ENCODE measurements around the gene RNF112. TPM values are rescaled to one million over a fixed set of nuclear protein-coding genes. Genes with fewer than 3 reads are reported as not detected.

The RNF112 gene
- total and polyA plus RNA-seq, 4 experiments from 2014 or later: 0.06 to 1.6 (median 0.87) TPM; not detected in 1

GRCh38 chr17:19383681-19384470, 27.2 kb upstream of the RNF112 start:
- DNase-seq: no peak
- H3K27ac ChIP-seq (ENCODE audit: low read depth, low read length): no peak overlapping the region
- CTCF ChIA-PET (ENCODE audit: partially characterized antibody): interaction anchor here (1.0 to 3.8 kb wide), 2 partner anchors 18 to 21 kb away, joined by 3 to 15 read pairs; partner anchors contain the start of gene B9D1

GRCh38 chr17:19384723-19385391, 26.2 kb upstream of the RNF112 start:
- Mint-ChIP-seq H3K36me3 (peaks cover 22 to 38% of the 10 kb centered on the region in 2 donors), H3K27ac (peak overlapping the region in 4 of 7 donors; percentile 25 to 83 (median 58)), H3K4me1 (peaks cover 0 to 9% (median 3%) of the 10 kb centered on the region in 4 donors), H3K9me3 (no peaks in the 10 kb centered on the region), H3K4me3 (no peak overlapping the region), H3K27me3 (no peaks in the 10 kb centered on the region)
- H3K36me3 ChIP-seq (ENCODE audit: insufficient read depth, low read length): peaks cover 10% of the 10 kb centered on the region
- no peaks in the 10 kb centered on the region for H3K4me1 ChIP-seq (ENCODE audit: insufficient read depth, low read length)
- no peaks in the 10 kb centered on the region for H3K9me3 ChIP-seq (ENCODE audit: control insufficient read depth in 1 of 2, low read length in 2 of 2)
- H3K4me3 ChIP-seq (ENCODE audit: low read length in 2 of 2): no peak overlapping the region
- intact Hi-C loops (cut with micrococcal nuclease): no loop called here
- H3K27me3 ChIP-seq (ENCODE audit: insufficient read depth, low read length): no peaks in the 10 kb centered on the region
- CTCF ChIA-PET (ENCODE audit: partially characterized antibody): interaction anchor here (0.7 to 3.8 kb wide), 2 partner anchors 22 to 47 kb away, joined by 3 to 15 read pairs; partner anchors contain the start of gene B9D1
- H3K27ac ChIP-seq (ENCODE audit: low read depth, low read length): no peak overlapping the region
- DNase-seq: no peak
- POLR2A ChIA-PET (ENCODE audit: partially characterized antibody): no interaction called here

More at GRCh38 chr17:19383681-19384470, 27.2 kb upstream of the RNF112 start:
- Mint-ChIP-seq H3K27ac (peak overlapping the region in 2 of 7 donors; percentile 57 to 83), H3K27me3 (no peaks in the 10 kb centered on the region), H3K4me3 (no peak overlapping the region), H3K9me3 (peaks cover 0 to 1% (median 0%) of the 10 kb centered on the region in 8 donors), H3K36me3 (peaks cover 29 to 45% of the 10 kb centered on the region in 2 donors), H3K4me1 (peaks cover 0 to 18% (median 4%) of the 10 kb centered on the region in 4 donors)
- no peaks in the 10 kb centered on the region for H3K9me3 ChIP-seq (ENCODE audit: control insufficient read depth in 1 of 2, low read length in 2 of 2)
- POLR2A ChIA-PET (ENCODE audit: partially characterized antibody): no interaction called here
- H3K27me3 ChIP-seq (ENCODE audit: insufficient read depth, low read length): no peaks in the 10 kb centered on the region
- H3K36me3 ChIP-seq (ENCODE audit: insufficient read depth, low read length): peaks cover 10% of the 10 kb centered on the region
- H3K4me1 ChIP-seq (ENCODE audit: insufficient read depth, low read length): peaks cover under 1% of the 10 kb centered on the region
- intact Hi-C loops (cut with micrococcal nuclease): no loop called here
- H3K4me3 ChIP-seq (ENCODE audit: low read length in 2 of 2): no peak overlapping the region

- ChIA-PET CTCF (ENCODE audit: partially characterized antibody) (interaction anchor here (1.1 to 3.8 kb wide), 2 partner anchors 23 to 61 kb away, joined by 4 to 15 read pairs; partner anchors contain the start of gene B9D1), POLR2A (ENCODE audit: partially characterized antibody) (interaction anchor here (1.1 to 1.5 kb wide), 2 partner anchors 8 to 16 kb away, joined by 3 to 5 read pairs; partner anchors contain the start of gene MAPK7)
- peaks cover 0 to 8% (median 3%) of the 10 kb centered on the region in 4 donors for H3K4me1 Mint-ChIP-seq
- no peaks in the 10 kb centered on the region for H3K9me3 ChIP-seq (ENCODE audit: control insufficient read depth in 1 of 2, low read length in 2 of 2)
- no peaks in the 10 kb centered on the region for H3K27me3 Mint-ChIP-seq
- intact Hi-C loops (cut with micrococcal nuclease): no loop called here
- H3K9me3 Mint-ChIP-seq: no peaks in the 10 kb centered on the region
- H3K36me3 Mint-ChIP-seq: peaks cover 15 to 31% of the 10 kb centered on the region in 2 donors
- no peak for DNase-seq
- H3K4me1 ChIP-seq (ENCODE audit: insufficient read depth, low read length): no peaks in the 10 kb centered on the region
- H3K4me3 ChIP-seq (ENCODE audit: low read length in 2 of 2): no peak overlapping the region
- no peak overlapping the region for H3K27ac ChIP-seq (ENCODE audit: low read depth, low read length)
- no peak overlapping the region for H3K4me3 Mint-ChIP-seq
- H3K36me3 ChIP-seq (ENCODE audit: insufficient read depth, low read length): peaks cover 4% of the 10 kb centered on the region
- no peak overlapping the region for H3K27ac Mint-ChIP-seq
- H3K27me3 ChIP-seq (ENCODE audit: insufficient read depth, low read length): no peaks in the 10 kb centered on the region
Observed at GRCh38 chr17:19385521-19385983, 25.5 kb upstream of the RNF112 start.

GRCh38 chr17:19386051-19386929, 24.7 kb upstream of the RNF112 start:
- DNase-seq: no peak
- no peaks in the 10 kb centered on the region for H3K27me3 Mint-ChIP-seq
- no peaks in the 10 kb centered on the region for H3K9me3 Mint-ChIP-seq
- H3K36me3 Mint-ChIP-seq: peaks cover 8 to 24% of the 10 kb centered on the region in 2 donors
- no peak overlapping the region for H3K4me3 Mint-ChIP-seq
- H3K9me3 ChIP-seq (ENCODE audit: control insufficient read depth in 1 of 2, low read length in 2 of 2): no peaks in the 10 kb centered on the region
- intact Hi-C loops (cut with micrococcal nuclease): no loop called here
- H3K36me3 ChIP-seq (ENCODE audit: insufficient read depth, low read length): no peaks in the 10 kb centered on the region
- CTCF ChIA-PET (ENCODE audit: partially characterized antibody): interaction anchor here (1.1 to 3.8 kb wide), 2 partner anchors 24 to 61 kb away, joined by 4 to 15 read pairs; partner anchors contain the start of gene B9D1
- H3K27ac Mint-ChIP-seq: peak overlapping the region in 2 of 7 donors; percentile 44 to 60
- H3K27ac ChIP-seq (ENCODE audit: low read depth, low read length): no peak overlapping the region
- no peaks in the 10 kb centered on the region for H3K4me1 ChIP-seq (ENCODE audit: insufficient read depth, low read length)
- H3K4me1 Mint-ChIP-seq: peaks cover 0 to 4% (median 2%) of the 10 kb centered on the region in 4 donors
- POLR2A ChIA-PET (ENCODE audit: partially characterized antibody): interaction anchor here (1.1 to 1.5 kb wide), 2 partner anchors 9 to 16 kb away, joined by 3 to 5 read pairs; partner anchors contain the start of gene MAPK7
- H3K27me3 ChIP-seq (ENCODE audit: insufficient read depth, low read length): no peaks in the 10 kb centered on the region
- H3K4me3 ChIP-seq (ENCODE audit: low read length in 2 of 2): no peak overlapping the region

GRCh38 chr17:19386974-19387920, 23.8 kb upstream of the RNF112 start, which contains the start of gene MFAP4:
TSS of gene MFAP4 (minus strand) at chr17:19387190. CDS start at chr17:19387155, 35 bp downstream.
- Mint-ChIP-seq H3K9me3 (no peaks in the 10 kb centered on the region), H3K4me3 (no peak within 1 kb of the TSS), H3K27ac (peak within 1 kb of the TSS in 2 of 7 donors; percentile 44 to 60), H3K4me1 (peaks cover 0 to 4% (median 2%) of the 10 kb centered on the region in 4 donors), H3K36me3 (peaks cover 6 to 20% of the 10 kb centered on the region in 2 donors), H3K27me3 (no peaks in the 10 kb centered on the region)
- ChIA-PET POLR2A (ENCODE audit: partially characterized antibody) (interaction anchor here (1.1 to 1.5 kb wide), 2 partner anchors 10 to 17 kb away, joined by 3 to 5 read pairs; partner anchors contain the start of gene MAPK7), CTCF (ENCODE audit: partially characterized antibody) (interaction anchor here (1.1 to 3.8 kb wide), 2 partner anchors 25 to 60 kb away, joined by 4 to 15 read pairs; partner anchors contain the start of gene B9D1)
- Histone ChIP-seq H3K4me3 (ENCODE audit: low read length in 2 of 2) (no peak within 1 kb of the TSS), H3K4me1 (ENCODE audit: insufficient read depth, low read length) (no peaks in the 10 kb centered on the region), H3K36me3 (ENCODE audit: insufficient read depth, low read length) (no peaks in the 10 kb centered on the region), H3K27me3 (ENCODE audit: insufficient read depth, low read length) (no peaks in the 10 kb centered on the region), H3K9me3 (ENCODE audit: control insufficient read depth in 1 of 2, low read length in 2 of 2) (no peaks in the 10 kb centered on the region), H3K27ac (ENCODE audit: low read depth, low read length) (no peak within 1 kb of the TSS)
- no peak for DNase-seq
- intact Hi-C loops (cut with micrococcal nuclease): no loop called here

Data from CD4-positive, alpha-beta memory T cell (primary cell).